Neural crest cell (in vitro differentiated cells): ENCODE results near the gene TMPRSS11D. TPM values are rescaled to one million over a fixed set of nuclear protein-coding genes. Genes with fewer than 3 reads are reported as not detected.
A peak's percentile ranks its signal among the peaks of the same experiment; 100 is the strongest.

Source experiments
- DNase-seq: peaks from one replicate; pipeline ENCODE4 v3.0.0; 2021; ENCODE audit warnings: low read depth, mixed read lengths, low spot score
- H3K27ac Mint-ChIP-seq: one replicate; pipeline ENCODE4 v1.8.0; 2021; ENCODE audit warnings: mild to moderate bottlenecking, mixed read lengths; ENCODE audit not compliant: unreplicated experiment
- H3K27me3 Mint-ChIP-seq: 2 replicates; pipeline ENCODE4 v1.8.0; 2021; ENCODE audit warnings: low read depth, mild to moderate bottlenecking, mixed read lengths
- H3K36me3 Mint-ChIP-seq: 2 replicates; pipeline ENCODE4 v1.8.0; 2021; ENCODE audit warnings: low read depth, mild to moderate bottlenecking, mixed read lengths
- H3K4me1 Mint-ChIP-seq: 2 replicates; pipeline ENCODE4 v1.8.0; 2021; ENCODE audit warnings: mixed read lengths
- H3K4me3 Mint-ChIP-seq: one replicate; pipeline ENCODE4 v1.8.0; 2021; ENCODE audit warnings: mild to moderate bottlenecking, mixed read lengths
- H3K9me3 Mint-ChIP-seq: 2 replicates; pipeline ENCODE4 v1.8.0; 2021; ENCODE audit warnings: mixed read lengths
- total RNA-seq: library from RNA; stranded (reverse); gene quantifications from 2 replicates; pipeline ENCODE4 v1.2.1, GENCODE V29; 2021
- TF ChIP-seq, protein P1 (sequence below): fragments of 200-600 bp; sonication (generic); conservative IDR thresholded peaks from 2 replicates; pipeline ENCODE4 v1.5.0; 2021; ENCODE audit warnings: antibody characterized with exemption, mild to moderate bottlenecking

TMPRSS11D gene
- total RNA-seq, 1 donor from 2014 or later: not detected

DNA sequence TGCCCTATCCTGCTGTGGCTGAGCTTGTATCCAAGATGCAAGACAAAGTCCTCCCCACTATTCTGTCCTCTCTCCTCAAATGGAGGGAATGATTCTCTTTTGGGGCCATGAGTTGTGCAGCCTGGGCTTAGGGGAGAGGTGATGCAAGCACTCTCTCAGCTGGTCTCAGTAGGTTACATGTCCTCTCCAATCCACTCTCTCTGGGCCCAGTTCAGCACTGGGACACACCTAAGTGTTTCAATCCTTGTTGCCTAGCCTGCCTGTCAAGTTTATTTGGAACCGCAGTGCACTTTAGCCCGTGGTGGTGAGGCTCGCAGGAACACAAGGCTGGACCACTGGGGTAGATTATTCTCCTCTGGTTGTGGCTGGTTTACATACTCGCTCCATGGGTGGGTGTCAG, 23.8 kb upstream of the TMPRSS11D start:
- Mint-ChIP-seq H3K27ac (peak overlapping the region; percentile 87), H3K4me1 (no peaks in the 10 kb centered on the region)

DNA sequence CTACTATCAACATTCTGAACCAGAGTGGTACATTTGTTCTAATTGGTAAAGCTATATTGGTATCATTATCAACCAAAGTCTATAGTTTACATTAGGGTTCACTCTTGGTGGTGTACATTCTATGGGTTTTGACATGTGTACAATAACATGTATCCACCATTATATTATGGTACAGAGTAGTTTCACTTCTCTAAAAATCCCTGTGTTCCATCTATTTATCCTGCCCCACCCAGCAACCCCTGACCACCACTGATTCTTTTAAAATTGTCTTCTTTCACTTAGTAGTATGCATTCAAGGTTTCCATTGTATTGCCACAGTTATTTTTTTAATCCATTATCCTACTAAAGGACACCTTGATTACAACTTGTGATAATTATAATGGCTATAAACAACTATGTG, 15.3 kb upstream of the TMPRSS11D start:
- no peaks in the 10 kb centered on the region for H3K36me3 Mint-ChIP-seq
- H3K27me3 Mint-ChIP-seq: no peaks in the 10 kb centered on the region
- no peak for DNase-seq
- H3K9me3 Mint-ChIP-seq: peaks cover 6% of the 10 kb centered on the region
- TF ChIP-seq, protein P1, sequence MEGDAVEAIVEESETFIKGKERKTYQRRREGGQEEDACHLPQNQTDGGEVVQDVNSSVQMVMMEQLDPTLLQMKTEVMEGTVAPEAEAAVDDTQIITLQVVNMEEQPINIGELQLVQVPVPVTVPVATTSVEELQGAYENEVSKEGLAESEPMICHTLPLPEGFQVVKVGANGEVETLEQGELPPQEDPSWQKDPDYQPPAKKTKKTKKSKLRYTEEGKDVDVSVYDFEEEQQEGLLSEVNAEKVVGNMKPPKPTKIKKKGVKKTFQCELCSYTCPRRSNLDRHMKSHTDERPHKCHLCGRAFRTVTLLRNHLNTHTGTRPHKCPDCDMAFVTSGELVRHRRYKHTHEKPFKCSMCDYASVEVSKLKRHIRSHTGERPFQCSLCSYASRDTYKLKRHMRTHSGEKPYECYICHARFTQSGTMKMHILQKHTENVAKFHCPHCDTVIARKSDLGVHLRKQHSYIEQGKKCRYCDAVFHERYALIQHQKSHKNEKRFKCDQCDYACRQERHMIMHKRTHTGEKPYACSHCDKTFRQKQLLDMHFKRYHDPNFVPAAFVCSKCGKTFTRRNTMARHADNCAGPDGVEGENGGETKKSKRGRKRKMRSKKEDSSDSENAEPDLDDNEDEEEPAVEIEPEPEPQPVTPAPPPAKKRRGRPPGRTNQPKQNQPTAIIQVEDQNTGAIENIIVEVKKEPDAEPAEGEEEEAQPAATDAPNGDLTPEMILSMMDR: no peak
- H3K27ac Mint-ChIP-seq: no peak overlapping the region
- no peak overlapping the region for H3K4me3 Mint-ChIP-seq
- no peaks in the 10 kb centered on the region for H3K4me1 Mint-ChIP-seq

More for the DNA sequence above, 23.8 kb upstream of the TMPRSS11D start:
- Mint-ChIP-seq H3K36me3 (no peaks in the 10 kb centered on the region), H3K27me3 (no peaks in the 10 kb centered on the region), H3K9me3 (peaks cover 16% of the 10 kb centered on the region), H3K4me3 (no peak overlapping the region)
- TF ChIP-seq, protein P1: no peak
- no peak for DNase-seq

GRCh38 chr4:67897686-67898085, 13.9 kb upstream of the TMPRSS11D start:
- Mint-ChIP-seq H3K27me3 (no peaks in the 10 kb centered on the region), H3K4me3 (no peak overlapping the region), H3K27ac (no peak overlapping the region), H3K9me3 (no peaks in the 10 kb centered on the region), H3K36me3 (no peaks in the 10 kb centered on the region), H3K4me1 (no peaks in the 10 kb centered on the region)
- no peak for DNase-seq
- TF ChIP-seq, protein P1: no peak

DNA sequence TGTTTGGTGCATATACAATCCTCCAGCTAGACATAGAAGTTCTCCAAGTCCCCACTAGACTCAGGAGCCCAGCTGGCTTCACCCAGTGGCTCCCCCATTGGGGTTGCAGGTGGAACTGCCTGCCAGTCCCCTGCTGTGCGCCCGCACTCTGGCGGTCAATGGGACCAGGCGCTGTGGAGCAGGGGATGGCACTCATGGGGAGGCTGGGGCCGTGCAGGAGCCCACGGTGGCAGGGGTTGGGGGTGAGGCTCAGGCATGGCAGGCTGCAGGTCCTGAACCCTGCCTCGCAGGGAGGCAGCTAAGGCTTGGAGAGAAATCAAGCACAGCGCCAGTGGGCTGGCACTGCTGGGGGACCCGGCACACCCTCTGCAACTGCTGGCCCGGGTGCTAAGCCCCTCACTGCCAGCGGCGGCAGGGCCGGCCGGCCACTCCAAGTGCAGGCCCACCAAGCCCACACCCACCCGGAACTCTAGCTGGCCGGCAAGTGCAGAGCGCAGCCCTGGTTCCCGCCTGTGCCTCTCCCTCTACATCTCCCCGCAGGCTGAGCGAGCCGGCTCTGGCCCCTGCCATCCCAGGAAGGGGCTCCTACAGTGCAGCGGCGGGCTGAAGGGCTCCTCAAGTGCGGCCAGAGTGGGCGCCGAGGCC, 12.7 kb upstream of the TMPRSS11D start:
- no peak overlapping the region for H3K27ac Mint-ChIP-seq
- DNase-seq: no peak
- TF ChIP-seq, protein P1: no peak
- no peak overlapping the region for H3K4me3 Mint-ChIP-seq
- no peaks in the 10 kb centered on the region for H3K9me3 Mint-ChIP-seq
- H3K4me1 Mint-ChIP-seq: no peaks in the 10 kb centered on the region
- H3K27me3 Mint-ChIP-seq: no peaks in the 10 kb centered on the region
- no peaks in the 10 kb centered on the region for H3K36me3 Mint-ChIP-seq

DNA sequence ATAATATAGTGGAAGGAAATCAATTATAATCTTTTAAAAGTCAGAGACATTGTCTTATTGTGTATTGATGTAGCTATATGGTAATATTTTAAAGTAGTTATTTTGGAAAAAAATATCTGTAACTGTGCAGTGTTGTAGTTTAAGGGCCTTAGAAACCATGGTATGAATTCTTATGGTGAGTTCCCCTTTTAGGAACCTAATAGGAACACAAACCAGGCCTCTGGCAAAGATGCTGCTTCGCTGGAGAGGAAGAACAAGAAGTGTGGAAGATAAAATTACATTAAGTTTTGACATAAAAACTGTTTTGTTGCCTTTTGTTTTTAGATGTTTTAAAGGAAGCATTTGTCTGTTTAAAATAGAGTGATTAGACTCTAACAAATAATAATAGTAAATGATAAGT, 10.9 kb upstream of the TMPRSS11D start:
- DNase-seq: no peak
- TF ChIP-seq, protein P1: no peak
- no peaks in the 10 kb centered on the region for H3K9me3 Mint-ChIP-seq
- H3K4me3 Mint-ChIP-seq: no peak overlapping the region
- no peaks in the 10 kb centered on the region for H3K27me3 Mint-ChIP-seq
- no peaks in the 10 kb centered on the region for H3K36me3 Mint-ChIP-seq
- H3K27ac Mint-ChIP-seq: no peak overlapping the region
- no peaks in the 10 kb centered on the region for H3K4me1 Mint-ChIP-seq
